Astrocyte (in vitro differentiated cells and primary cell): Measurements from ENCODE around the gene NEB. TPM values are rescaled to one million over a fixed set of nuclear protein-coding genes. Genes with fewer than 3 reads are reported as not detected.
A peak's percentile ranks its signal among the peaks of the same experiment; 100 is the strongest.

ENCODE experiments used
- DNase-seq: peaks from one replicate; pipeline ENCODE4 v3.0.0-alpha.2; 2010; ENCODE audit warnings: low read depth
- FAIRE-seq: peaks from 2 replicates; lab custom pipeline; 2011; peaks lifted over from hg19 to GRCh38; lab: Jason Lieb, UNC
- H2AFZ ChIP-seq: 2 replicates; pipeline ENCODE4 v1.6.0; 2012; ENCODE audit warnings: low read depth, low read length, inconsistent platforms
- H3K27ac ChIP-seq: 2 replicates; pipeline ENCODE4 v1.5.1; 2011; ENCODE audit warnings: low read depth, low read length, inconsistent platforms
- H3K27me3 ChIP-seq: 2 replicates; pipeline ENCODE4 v1.6.0; 2011; ENCODE audit warnings: low read length, inconsistent platforms; ENCODE audit not compliant: insufficient read depth
- H3K36me3 ChIP-seq: 2 replicates; pipeline ENCODE4 v1.5.1; 2011; ENCODE audit warnings: low read length, inconsistent platforms; ENCODE audit not compliant: insufficient read depth
- H3K4me1 ChIP-seq: 2 replicates; pipeline ENCODE4 v1.5.1; 2011; ENCODE audit warnings: low read length, inconsistent platforms; ENCODE audit not compliant: insufficient read depth
- H3K4me2 ChIP-seq: 2 replicates; pipeline ENCODE4 v1.6.0; 2012; ENCODE audit warnings: low read length, inconsistent platforms
- H3K4me3 ChIP-seq: 2 replicates; pipeline ENCODE4 v1.5.1; 2011; ENCODE audit warnings: low read depth, mild to moderate bottlenecking, low read length, inconsistent platforms; ENCODE audit not compliant: insufficient read depth
- H3K79me2 ChIP-seq: 2 replicates; pipeline ENCODE4 v1.6.0; 2012; ENCODE audit warnings: mild to moderate bottlenecking, low read length, inconsistent platforms; ENCODE audit not compliant: insufficient read depth
- H3K9ac ChIP-seq: 2 replicates; pipeline ENCODE4 v1.6.0; 2012; ENCODE audit warnings: mild to moderate bottlenecking, low read length, inconsistent platforms
- H3K9me3 ChIP-seq: 2 replicates; pipeline ENCODE4 v1.5.1; 2012; ENCODE audit warnings: low read depth, mild to moderate bottlenecking, low read length, inconsistent platforms; ENCODE audit not compliant: insufficient read depth
- H4K20me1 ChIP-seq: 2 replicates; pipeline ENCODE4 v1.6.0; 2012; ENCODE audit warnings: low read length, inconsistent platforms; ENCODE audit not compliant: insufficient read depth
- H3K27ac Mint-ChIP-seq: one replicate; pipeline ENCODE4 v1.8.0; 2021; ENCODE audit warnings: mild to moderate bottlenecking, mixed read lengths; ENCODE audit not compliant: unreplicated experiment
- H3K27me3 Mint-ChIP-seq: one replicate; pipeline ENCODE4 v1.8.0; 2021; ENCODE audit warnings: low read depth, mixed read lengths; ENCODE audit not compliant: unreplicated experiment
- H3K36me3 Mint-ChIP-seq: one replicate; pipeline ENCODE4 v1.8.0; 2021; ENCODE audit warnings: low read depth, mixed read lengths; ENCODE audit not compliant: unreplicated experiment
- H3K4me1 Mint-ChIP-seq: one replicate; pipeline ENCODE4 v1.8.0; 2021; ENCODE audit warnings: low read depth, mixed read lengths; ENCODE audit not compliant: unreplicated experiment
- H3K4me3 Mint-ChIP-seq: one replicate; pipeline ENCODE4 v1.8.0; 2021; ENCODE audit warnings: mild to moderate bottlenecking, moderate library complexity, mixed read lengths; ENCODE audit not compliant: unreplicated experiment
- H3K9me3 Mint-ChIP-seq: one replicate; pipeline ENCODE4 v1.8.0; 2021; ENCODE audit warnings: mild to moderate bottlenecking, mixed read lengths; ENCODE audit not compliant: unreplicated experiment
- EZH2 ChIP-seq: IDR thresholded peaks from 2 replicates; pipeline ENCODE4 v1.6.1; 2012; ENCODE audit warnings: mild to moderate bottlenecking, low read length, inconsistent platforms; ENCODE audit not compliant: insufficient read depth
- total RNA-seq: library from RNA; stranded (reverse); gene quantifications from 2 replicates; pipeline ENCODE4 v1.2.1, GENCODE V29; 2021
- TF ChIP-seq, protein P1 (sequence below): IDR thresholded peaks from 2 replicates; pipeline ENCODE4 v1.5.1; 2011; ENCODE audit warnings: low read depth, mild to moderate bottlenecking, inconsistent platforms, low read length, moderate library complexity; ENCODE audit not compliant: insufficient read depth

The NEB gene
- total RNA-seq, 1 donor from 2014 or later: 0.82 TPM

DNA sequence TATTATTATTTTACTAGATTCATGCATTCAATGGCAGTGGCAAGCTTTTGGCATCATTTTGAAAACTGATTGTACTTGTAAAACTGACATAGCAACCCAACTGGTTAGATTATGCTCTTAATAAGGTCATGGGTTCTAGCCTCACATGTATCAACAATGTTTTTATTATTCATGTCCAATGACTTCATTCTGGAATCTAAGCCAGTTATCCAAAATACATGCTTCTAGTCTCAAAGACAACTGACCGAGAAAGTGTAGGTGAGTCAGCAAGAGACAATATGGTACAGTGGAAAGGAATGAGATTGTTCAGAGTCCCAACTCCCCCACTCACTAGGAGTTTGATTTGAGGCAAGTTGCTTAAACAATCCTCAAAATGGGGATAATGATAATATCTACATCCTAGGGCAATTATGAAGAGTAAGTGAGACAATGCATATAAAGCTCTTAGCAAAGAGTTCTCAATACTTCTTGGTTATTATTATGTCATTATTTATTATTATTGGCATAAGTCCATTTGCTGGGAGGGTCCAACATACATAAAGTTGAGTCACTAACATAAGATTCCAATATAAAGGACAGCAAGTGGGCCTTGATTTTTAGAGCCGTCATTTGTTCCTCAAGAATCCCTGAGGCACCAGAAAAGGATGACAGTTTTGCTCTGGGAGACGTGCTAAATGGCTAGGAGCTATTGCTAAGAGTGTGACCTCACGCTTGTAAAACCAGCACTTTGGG lies 99.4 kb downstream of the NEB start:
- no peaks in the 10 kb centered on the region for H3K27me3 ChIP-seq
- no peaks in the 10 kb centered on the region for H3K36me3 Mint-ChIP-seq
- TF ChIP-seq, protein P1, sequence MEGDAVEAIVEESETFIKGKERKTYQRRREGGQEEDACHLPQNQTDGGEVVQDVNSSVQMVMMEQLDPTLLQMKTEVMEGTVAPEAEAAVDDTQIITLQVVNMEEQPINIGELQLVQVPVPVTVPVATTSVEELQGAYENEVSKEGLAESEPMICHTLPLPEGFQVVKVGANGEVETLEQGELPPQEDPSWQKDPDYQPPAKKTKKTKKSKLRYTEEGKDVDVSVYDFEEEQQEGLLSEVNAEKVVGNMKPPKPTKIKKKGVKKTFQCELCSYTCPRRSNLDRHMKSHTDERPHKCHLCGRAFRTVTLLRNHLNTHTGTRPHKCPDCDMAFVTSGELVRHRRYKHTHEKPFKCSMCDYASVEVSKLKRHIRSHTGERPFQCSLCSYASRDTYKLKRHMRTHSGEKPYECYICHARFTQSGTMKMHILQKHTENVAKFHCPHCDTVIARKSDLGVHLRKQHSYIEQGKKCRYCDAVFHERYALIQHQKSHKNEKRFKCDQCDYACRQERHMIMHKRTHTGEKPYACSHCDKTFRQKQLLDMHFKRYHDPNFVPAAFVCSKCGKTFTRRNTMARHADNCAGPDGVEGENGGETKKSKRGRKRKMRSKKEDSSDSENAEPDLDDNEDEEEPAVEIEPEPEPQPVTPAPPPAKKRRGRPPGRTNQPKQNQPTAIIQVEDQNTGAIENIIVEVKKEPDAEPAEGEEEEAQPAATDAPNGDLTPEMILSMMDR: no peak
- no peak for TF ChIP-seq EZH2
- no peaks in the 10 kb centered on the region for H3K9me3 ChIP-seq
- no peak overlapping the region for H3K4me3 Mint-ChIP-seq
- H3K9ac ChIP-seq: no peak overlapping the region
- H3K79me2 ChIP-seq: no peaks in the 10 kb centered on the region
- no peak overlapping the region for H3K27ac Mint-ChIP-seq
- no peaks in the 10 kb centered on the region for H3K36me3 ChIP-seq
- no peak overlapping the region for H2AFZ ChIP-seq
- no peak overlapping the region for H3K27ac ChIP-seq
- FAIRE-seq (no peak), DNase-seq (peak; percentile 16)
- H3K27me3 Mint-ChIP-seq: no peaks in the 10 kb centered on the region
- H3K4me1 Mint-ChIP-seq: peaks cover 9% of the 10 kb centered on the region
- no peak overlapping the region for H3K4me3 ChIP-seq
- H3K9me3 Mint-ChIP-seq: peaks cover 3% of the 10 kb centered on the region
- no peaks in the 10 kb centered on the region for H4K20me1 ChIP-seq
- H3K4me2 ChIP-seq: no peak overlapping the region
- H3K4me1 ChIP-seq: no peaks in the 10 kb centered on the region

DNA sequence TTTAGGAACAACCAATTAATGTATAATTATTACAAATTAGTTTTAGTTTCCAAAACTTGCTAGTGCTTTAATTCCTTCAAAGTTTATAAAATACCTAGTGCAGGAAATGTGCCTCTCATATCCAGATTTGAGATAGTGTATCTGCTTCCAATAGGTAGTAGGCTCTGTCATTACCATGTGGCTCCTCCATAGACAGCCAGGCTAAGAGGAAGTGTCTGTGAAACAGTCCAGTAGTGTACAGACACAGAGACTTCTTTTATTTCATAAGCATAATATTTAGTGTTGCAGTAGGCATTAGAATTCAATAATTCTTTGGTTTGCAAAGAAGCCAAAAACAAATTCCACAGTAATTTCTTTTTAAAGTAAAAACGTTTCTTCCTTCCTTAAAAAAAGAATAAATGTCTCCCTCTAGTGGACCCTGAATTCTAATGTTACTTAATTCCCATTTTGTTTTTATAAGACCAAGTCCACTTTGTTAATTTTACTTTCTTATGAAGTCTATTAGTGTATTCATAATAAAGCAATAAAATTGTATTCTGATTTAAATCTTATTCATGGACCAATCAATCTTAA lies 101.2 kb downstream of the NEB start:
- no peak for FAIRE-seq
- no peak overlapping the region for H3K4me3 Mint-ChIP-seq

More for the DNA sequence above, 101.2 kb downstream of the NEB start:
- no peak overlapping the region for H3K27ac ChIP-seq
- H2AFZ ChIP-seq: no peak overlapping the region
- Mint-ChIP-seq H3K27ac (no peak overlapping the region), H3K27me3 (no peaks in the 10 kb centered on the region), H3K4me1 (peaks cover 6% of the 10 kb centered on the region), H3K36me3 (no peaks in the 10 kb centered on the region), H3K9me3 (peaks cover 3% of the 10 kb centered on the region)
- H3K4me1 ChIP-seq: no peaks in the 10 kb centered on the region
- TF ChIP-seq EZH2: no peak
- TF ChIP-seq, protein P1: peak; percentile 27
- no peak overlapping the region for H3K4me3 ChIP-seq
- H3K79me2 ChIP-seq: no peaks in the 10 kb centered on the region
- no peak for DNase-seq
- H3K9ac ChIP-seq: no peak overlapping the region
- H3K9me3 ChIP-seq: no peaks in the 10 kb centered on the region
- no peaks in the 10 kb centered on the region for H4K20me1 ChIP-seq
- H3K4me2 ChIP-seq: no peak overlapping the region
- H3K27me3 ChIP-seq: no peaks in the 10 kb centered on the region
- H3K36me3 ChIP-seq: no peaks in the 10 kb centered on the region
